ENCODE measurements around the gene MAP6. TPM values are rescaled to one million over a fixed set of nuclear protein-coding genes. Genes with fewer than 3 reads are reported as not detected.
"Not testable (repeated sequence)": the region's sequence is repeated elsewhere in the genome, so short reads cannot be mapped to it uniquely, and the experiment has no call there.

The MAP6 gene
- polyA plus RNA-seq (2014; cell fraction: cytosol; rRNA removed), result 38.5 and 41.9 TPM in 2 replicates
- 59.8 and 88.5 TPM in 2 replicates for polyA plus RNA-seq (2014; cell fraction: nucleus; rRNA removed)

DNA sequence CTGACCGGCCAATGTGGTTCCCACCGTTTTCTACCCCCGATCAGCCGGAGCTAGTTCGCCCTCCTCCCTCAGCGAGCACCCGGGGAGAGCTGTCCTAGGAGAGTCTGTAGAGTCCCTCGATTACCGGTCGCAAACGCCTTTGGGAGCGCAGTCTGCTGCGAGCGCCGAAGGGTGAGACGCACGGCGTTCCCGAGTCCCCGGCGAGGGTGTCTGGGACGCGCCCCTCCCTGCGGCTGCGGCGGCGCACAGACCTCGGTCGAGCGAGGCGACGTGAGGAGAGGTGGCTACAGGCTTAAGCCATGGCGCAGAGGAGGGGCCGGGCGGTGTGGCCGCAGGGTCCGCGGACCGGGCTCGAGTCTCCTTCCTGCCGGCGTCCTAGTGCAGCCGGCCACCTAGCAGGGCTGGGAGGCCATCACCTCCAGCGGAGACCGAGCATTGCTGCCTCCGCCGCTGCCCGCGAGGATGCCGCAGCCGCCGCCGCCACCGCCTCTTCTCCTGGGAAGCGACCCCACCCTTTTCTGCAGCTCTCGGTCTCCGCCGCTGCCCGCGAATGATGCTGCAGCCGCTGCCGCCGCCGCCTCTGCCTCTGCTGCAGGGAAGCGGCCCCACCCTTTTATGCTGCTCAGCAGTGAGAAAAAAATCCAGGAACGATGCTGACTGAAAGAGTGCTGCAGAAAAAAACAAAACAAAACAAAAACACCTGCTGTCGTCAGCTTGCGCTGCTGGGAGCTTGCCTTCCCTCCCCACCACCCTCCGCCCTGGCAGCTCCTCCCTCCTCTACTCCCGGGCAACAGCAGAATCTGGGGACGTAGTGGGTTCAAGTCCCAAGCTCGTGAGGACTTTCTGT lies at the start of gene MAP6:
MAP6 (minus strand) TSS at position 588 of the 847 bp plus-strand sequence. CDS start 669 bp downstream, outside the sequence.
- peak; percentile 82 for DNase-seq (ENCODE audit: low spot score)

DNA sequence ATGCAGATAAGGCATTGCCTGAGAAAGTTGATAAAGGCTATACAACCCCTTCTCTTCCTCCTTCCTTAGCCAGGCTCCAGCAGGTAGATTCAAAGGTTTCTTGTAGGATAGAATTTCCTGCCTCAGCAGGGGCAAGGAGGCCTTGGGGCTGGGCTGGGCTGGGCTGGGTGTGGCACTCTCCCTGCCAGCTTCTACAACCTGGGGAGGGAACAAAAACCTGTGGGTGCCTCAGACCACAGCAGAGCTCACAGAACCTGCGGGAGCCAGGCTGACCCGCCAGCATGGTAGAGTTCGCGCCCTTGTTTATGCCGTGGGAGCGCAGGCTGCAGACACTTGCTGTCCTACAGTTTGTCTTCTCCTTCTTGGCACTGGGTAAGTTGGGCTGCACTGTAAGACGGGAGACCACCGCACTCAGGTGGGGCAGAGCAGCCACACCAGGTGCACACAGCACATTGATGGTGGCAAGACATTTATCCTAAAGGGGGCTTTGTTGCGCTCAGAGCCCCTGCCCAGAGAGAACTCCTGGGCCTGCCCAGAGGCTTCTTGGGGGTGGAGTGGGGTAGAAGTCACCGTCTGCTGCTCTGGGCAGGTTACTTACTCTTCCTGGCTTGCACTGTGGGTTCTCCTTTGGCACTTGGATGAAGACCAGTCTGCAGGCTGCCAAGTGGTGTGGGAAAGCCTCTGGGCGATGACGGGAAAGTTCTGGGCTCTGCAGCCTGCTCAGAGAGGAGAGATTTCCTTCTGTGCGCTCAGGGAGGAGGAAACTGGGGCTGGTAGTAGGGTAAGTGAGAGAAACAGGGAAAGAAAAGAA lies 49.0 kb upstream of the MAP6 start, which contains the start of gene MOGAT2:
MOGAT2 (plus strand) TSS at position 231 of the 811 bp plus-strand sequence; CDS start at position 282, 51 bp downstream.
- no peak for DNase-seq (ENCODE audit: low spot score)

DNA sequence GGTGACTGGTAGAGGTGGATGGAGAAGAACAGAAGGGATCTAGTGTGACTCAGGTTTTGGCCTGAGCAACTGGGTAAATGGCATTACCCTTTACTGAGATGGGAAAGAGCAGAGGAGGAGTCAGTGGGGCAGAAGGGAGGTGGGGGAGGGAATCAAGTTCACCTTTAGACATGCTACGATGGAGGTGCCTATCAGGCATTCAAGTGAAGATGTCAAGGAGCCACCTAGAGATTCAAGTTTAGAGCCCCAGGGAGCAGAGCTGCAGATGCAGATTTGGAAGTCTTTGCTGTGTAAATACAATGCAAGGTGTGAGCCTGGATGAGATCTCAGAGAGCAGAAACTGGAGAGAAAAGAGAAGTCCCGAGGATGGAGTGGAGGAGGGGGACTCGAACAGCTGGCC lies 47.8 kb upstream of the MAP6 start:
- DNase-seq (ENCODE audit: low spot score), result no peak

DNA sequence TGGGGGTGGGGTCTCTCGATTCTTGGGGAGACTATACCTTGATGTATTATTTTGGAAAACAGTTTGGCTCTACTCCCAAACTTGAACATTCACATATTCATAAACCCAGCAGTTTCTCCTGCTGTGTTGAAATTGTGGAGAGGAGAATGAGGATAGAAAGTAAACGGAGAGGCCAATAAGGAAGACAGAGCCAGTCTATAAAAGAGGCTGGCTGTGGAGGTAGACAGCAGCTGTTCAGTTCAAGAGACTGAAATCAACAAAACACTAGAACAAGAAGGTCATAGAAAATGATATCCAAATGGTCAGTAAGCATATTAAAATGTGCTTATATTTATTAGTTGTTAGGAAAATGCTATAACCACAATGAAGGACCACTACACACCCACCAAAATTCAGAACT lies 46.9 kb upstream of the MAP6 start:
- DNase-seq (ENCODE audit: low spot score), result no peak

DNA sequence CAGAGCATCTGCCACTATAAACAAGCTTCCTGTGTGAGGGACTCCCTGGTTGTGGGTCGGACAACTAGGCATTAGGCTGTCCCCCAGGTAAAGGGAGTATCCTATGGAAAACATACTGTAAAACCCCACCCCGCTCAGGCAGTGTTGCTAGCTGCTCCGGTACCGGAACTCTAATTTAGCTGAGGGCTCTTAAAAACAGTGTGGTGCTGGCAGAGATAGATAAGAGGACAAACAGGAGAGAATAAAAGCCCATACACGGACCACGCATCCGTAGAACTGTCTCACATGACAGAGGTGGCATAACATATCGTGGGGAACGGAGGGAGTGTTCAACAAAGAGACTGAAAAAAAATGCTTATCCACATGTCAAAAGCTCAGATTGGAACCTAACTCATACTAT lies 45.4 kb upstream of the MAP6 start:
- no peak for DNase-seq (ENCODE audit: low spot score)

DNA sequence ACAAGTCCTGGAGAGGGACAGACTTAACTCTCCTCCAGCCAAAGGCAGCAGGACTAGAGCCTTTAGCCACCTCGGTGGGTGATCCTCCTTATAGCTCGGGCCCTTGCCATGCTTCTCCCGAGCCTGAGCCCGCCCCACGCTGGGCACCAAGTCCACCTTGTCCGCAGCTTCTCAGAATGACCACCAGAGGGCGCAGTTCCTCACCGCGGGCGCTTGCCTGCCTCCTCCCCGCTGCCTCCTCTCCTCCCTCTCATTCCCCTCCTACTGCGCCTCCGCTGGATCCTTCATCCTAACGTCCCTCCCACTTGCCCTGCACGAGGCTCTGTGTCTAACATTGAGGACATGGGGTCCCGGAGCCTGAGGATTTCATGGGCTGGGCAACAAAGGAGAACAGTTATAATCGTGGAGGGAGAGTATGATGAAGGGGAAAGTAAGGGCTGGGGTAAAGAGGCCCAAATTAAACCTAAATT lies 37.5 kb upstream of the MAP6 start:
- DNase-seq (ENCODE audit: low spot score), result peak; percentile 83

DNA sequence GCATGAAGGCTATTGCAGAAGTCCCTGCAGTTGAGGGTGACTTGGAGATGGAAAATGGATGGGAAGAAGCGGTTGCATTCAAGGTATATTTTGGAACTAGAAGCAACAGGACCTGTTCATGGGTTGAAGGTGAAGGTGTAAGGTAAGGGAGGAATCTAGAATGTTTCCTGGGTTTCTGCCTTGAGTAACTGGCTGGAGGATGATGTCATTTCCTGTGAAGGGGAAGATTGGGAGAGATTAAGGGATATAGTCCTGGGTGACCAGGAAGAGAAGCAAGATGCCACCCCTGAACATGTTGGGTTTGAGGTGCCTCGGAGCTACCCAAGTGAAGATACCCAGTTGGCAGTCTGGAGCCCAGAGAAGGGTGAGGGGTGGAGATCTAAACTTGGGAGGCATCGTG lies 36.7 kb upstream of the MAP6 start:
- DNase-seq (ENCODE audit: low spot score), result no peak

DNA sequence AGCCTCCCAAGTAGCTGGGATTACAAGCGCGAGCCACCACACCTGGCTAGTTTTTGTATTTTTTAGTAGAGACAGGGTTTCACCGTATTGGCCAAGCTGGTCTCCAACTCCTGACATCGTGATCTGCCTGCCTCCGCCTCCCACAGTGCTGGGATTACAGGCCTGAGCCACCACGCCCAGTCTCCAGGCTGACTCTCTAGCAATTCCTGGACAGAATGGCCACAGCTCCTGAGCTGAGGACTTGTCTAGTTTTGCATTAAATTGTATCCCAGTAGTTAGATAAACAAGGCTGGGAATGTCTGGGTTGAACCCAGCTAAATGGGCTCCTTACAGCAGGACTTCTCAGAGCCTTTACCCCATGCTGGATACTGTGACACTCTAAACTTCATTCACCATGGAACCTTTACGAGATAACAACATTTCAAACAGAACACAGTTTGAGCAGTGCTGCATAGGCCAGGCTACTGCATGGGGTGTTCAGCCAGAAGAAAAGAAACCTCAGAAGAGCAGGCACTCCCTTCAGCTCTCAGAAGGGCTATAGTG lies 34.9 kb upstream of the MAP6 start:
- no peak for DNase-seq (ENCODE audit: low spot score)

DNA sequence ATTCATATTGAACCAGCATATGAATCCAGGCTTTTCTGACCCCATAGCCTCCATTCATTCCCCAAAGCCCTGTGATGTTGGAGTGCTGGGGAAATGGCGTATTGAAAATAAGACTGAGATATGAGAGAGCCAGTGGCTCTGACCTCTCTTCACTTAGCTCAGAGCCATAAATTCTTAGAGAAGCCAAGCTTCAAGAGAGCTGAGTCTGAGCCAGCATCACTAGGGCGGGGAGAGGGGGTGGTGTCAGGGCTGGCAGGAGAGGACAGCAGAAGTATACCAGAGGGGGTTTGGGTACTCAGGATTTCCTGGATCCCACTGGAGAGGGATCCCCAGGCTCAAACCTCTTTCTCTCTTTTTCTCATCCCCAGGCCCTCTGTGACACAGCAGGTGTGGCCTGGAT lies 32.1 kb upstream of the MAP6 start:
- no peak for DNase-seq (ENCODE audit: low spot score)

DNA sequence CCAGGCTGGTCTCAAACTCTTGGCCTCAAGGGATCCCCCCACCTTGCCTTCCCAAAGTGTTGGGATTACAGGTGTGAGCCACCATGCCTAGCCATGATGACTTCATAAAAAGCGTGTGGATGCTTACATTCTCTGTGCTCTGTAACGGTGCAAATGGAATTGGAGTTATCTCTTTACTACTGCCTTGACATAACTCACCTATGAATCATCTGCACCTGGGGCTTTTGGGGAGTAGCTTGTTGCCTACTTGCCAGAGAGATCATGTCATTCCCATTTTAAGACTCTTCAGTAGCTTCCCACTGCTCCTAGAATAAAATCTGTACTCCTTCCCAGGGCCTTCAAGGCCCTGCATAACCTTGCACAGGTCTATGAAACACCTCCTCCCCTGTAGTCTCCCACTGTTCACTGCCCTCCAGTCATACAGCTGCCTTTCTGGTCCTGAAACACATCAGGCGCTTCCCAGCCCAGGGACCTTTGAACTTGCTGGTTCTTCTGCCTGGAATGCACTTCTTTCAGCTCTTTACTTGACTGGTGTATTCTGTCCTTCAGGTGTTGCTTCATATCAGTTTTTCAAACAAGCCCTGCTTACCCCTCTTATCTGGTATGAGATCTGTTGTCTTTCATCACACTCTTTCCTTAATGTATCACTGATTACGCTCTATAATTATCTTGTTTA lies 29.2 kb upstream of the MAP6 start:
- no peak for DNase-seq (ENCODE audit: low spot score)

DNA sequence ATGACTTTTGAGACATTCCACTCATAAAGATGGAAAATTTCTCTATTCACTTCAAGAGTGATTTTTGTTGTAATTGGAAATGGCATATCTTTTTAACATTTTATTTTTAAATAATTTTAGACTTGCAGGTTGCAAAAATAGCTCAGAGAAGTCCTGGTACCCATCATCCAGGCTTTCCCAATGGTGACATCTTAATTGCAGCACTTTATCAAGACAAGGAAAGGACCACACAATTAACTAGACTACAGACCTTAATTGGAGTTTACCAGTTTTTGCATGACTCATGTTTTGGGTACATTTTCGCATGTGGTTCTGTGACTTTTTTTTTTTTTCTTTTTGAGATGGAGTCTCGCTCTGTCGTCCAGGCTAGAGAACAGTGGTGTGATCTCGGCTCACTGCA lies 23.0 kb upstream of the MAP6 start:
- no peak for DNase-seq (ENCODE audit: low spot score)

DNA sequence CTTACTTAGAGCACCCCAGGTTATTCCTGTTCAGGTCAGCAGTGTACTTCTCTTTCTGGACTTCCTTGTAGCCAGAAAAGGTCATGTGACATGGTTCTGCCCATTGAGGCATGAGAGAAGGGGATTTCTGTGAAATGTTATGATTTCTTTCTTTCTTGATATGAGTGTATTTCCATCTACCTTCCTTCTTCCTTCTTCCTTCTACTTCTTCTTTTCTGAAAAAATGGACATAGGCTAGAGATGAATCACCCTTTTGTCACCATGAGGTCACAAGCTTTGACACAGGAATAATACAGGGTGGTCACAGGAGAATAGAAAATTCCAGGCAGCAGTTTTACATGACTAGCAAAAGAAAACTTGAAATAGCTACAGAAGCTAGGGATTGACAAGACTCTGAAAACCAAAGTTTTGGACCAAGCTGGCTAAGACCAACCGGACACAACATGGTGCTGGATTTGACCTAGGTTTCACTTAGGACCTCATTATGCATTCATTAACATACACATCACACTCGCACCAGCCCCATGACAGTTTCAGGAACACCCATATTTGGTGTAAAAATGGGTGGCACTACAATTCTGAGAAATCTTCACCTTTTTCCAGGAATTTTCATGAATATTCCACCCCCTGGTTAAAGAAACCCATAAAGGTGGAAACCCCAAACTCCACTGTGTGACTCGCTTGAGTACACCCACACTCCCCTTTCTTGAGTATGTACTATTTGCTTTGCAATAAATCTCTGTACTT lies 21.2 kb upstream of the MAP6 start:
- no peak for DNase-seq (ENCODE audit: low spot score)

DNA sequence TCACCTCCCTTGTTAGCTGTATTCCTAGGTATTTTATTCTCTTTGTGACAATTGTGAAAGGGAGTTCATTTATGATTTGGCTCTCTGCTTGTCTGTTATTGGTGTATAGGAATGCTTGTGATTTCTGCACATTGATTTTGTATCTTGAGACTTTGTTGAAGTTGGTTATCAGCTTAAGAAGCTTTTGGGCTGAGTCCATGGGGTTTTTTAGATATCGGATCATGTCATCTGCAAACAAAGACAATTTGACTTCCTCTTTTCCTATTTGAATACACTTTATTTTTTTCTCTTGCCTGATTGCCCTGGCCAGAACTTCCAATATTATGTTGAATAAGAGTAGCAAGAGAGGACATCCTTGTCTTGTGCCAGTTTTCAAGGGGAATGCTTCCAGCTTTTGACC lies 15.0 kb upstream of the MAP6 start:
- DNase-seq (ENCODE audit: low spot score), result not testable (repeated sequence)

DNA sequence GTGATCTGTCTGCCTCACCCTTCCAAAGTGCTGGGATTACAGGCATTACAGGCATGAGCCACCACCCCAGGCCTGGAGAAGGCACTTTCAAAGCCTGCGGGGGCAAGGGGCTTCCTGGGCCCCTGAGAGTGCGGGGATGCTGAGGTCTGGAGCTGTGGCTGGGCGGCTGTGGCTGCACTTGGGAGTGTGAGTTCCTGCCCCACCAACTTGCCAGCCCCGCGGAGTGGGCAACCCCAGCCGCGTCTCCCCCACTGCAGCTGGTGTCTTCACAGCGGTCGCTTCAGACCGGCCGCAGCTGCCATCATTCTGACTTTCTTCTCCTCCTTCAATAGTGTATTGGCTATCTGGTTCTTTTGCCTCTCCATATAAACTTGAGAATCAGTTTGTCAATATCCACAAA lies 10.7 kb upstream of the MAP6 start:
- no peak for DNase-seq (ENCODE audit: low spot score)

DNA sequence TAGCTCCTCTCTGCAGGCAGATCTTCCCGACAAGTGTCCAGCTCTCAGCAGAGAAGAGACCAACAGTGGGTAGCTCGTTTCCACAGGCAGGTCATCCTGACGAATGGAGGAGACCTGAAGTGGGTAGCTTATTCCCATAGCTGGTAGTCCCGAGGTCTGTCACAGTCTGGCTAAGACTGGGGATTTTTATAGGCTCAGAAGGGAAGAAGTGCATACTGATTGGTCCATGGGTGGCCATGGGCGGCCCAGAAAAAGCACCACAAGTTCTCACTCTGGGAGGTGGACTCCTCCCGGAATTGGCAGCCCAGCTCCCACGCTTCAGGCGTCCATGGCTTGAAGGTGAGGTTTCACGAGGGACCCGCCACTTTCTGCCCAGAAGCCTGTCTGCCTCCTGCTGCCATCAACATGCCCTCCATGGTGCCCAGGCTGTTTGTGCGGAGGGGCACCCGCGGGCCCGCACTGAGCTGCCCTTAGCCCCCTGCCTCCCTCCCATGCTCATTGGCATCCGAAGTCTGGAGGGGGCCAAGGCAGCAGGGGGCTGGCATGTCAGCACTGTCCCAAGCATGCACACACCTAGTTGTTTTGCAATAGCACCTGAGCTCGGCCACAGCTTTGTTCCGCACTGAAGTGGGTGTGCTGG lies 9.9 kb upstream of the MAP6 start:
- DNase-seq (ENCODE audit: low spot score), result no peak

DNA sequence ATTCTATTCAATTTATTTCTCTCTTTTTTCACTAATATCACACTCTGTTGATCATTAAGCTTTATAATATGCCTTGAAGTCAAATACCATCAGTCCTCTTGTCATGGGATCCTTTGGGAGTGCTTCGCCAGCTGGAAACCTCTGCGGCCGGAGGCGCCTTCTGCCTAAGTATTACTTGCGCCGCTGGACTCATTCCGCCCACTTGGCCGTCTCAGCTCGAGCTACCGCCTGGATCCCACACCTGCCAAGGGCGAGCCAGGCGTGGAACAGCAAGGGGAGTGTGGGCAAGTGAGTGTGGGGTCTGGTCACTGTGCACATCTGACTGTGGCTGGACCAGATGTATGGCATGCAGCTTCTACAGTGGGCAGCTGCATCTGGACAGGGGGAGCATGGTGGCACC lies 9.1 kb upstream of the MAP6 start:
- DNase-seq (ENCODE audit: low spot score), result no peak

DNA sequence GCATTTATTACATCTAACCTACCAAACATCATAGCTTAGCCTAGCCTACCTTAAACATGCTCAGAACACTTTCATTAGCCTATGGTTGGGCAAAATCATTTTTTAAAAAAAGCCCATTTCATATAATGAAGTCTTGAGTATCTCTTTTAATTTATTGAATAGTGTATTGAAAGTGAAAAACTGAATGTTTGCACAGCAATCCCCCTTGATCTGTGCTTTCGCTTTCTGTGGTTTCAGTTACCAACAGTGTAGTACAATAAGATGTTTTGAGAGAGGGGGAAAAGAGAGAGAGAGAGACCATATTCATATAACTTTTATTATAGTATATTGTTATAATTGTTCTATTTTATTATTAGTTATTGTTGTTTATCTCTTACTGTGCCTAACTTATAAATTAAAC lies 8.4 kb upstream of the MAP6 start:
- DNase-seq (ENCODE audit: low spot score), result no peak

DNA sequence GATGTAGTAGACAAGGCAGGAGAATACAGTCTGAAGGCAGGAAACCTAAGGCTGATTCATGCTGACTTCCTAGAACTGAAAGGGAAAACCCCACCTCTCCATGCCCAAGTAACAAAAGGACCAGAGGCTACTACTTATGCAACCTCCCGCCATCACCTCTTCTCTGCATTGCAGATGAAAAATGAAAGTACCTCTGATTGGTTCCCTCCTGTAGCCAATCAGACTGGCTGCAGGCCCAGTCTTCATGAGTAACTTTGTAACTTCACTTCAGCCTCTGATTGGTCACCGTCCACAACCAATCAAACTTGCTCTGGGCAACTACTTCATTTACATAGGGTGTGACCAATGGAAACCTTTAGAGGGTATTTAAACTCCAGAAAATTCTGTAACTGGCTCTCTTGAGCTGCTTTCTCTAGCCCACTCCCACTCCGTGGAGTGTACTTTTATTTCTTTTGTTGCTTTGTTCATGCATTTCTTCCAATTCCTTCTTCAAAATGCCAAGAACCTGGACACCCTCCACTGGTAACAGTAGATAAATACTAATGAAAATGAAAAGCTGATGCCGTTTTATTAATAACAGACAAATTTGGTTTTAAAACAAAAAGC lies 5.2 kb upstream of the MAP6 start:
- DNase-seq (ENCODE audit: low spot score), result peak; percentile 40

DNA sequence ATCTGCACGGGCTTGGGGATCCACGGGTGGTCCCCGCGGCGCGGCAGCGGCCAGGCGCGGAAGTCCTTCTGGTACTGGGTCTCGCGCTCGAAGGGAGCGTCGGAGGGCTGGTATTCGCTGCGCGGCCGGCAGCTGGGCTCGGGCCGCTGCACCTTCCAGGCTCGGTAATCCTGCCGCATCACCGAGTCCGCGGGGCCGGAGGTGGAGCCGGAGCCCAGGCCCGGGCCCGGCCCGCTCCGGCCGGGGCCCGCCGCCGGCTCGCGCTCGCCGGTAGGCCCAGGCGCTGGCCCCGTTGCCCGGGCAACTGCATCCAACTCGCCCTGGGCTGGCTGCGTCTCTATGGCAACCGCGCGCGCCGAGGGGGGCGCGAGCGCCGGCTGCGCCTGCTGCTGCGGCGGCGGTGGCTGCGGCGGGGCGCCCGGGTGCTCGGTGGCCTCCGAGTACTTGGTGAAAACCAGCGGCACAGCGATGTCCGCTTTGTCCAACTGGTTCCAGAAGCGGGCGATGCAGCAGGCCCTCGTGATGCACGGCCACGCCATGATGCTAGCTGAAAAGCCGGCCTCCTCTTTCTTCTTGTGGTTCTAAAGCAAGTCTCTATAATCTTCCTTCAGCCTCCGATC lies 897 bp downstream of the MAP6 start:
- DNase-seq (ENCODE audit: low spot score), result peak; percentile 80

Measured in SK-N-DZ (cell line).